GM12878 (cell line): Measurements from ENCODE around the gene WRAP73. TPM values are rescaled to one million over a fixed set of nuclear protein-coding genes. Genes with fewer than 3 reads are reported as not detected.

Experiments used
- ATAC-seq: fragments of 200-7000 bp; cut with Tn5 transposase; 3 replicates; pipeline ENCODE4 v1.9.1; 2020; ENCODE audit warnings: mild to moderate bottlenecking, moderate library complexity
- BruUV-seq: library from RNA; stranded (reverse); fragments of 400-500 nt; replicated peaks from 2 replicates; lab custom pipeline; 2021; lab: Mats Ljungman, UMichigan
- CTCF ChIA-PET: fragments of 300-600 bp; sonication (Branson Sonifier 250); formaldehyde crosslinking; extraction: SDS; loops from one replicate; lab custom pipeline; 2021; ENCODE audit warnings: inconsistent platforms; lab: Yijun Ruan, JAX
- POLR2A ChIA-PET: fragments of 350-600 bp; formaldehyde crosslinking; extraction: SDS; loops from one replicate; lab custom pipeline; 2021; ENCODE audit warnings: inconsistent platforms; lab: Charles Lee
- RAD21 ChIA-PET: fragments of 300-600 bp; sonication (Branson Sonifier 250); formaldehyde crosslinking; loops from one replicate; lab custom pipeline; 2023; ENCODE audit warnings: antibody characterized with exemption; ENCODE audit not compliant: unreplicated experiment; lab: Charles Lee
- SMC1A ChIA-PET: fragments of 300-600 bp; sonication (Branson Sonifier 250); formaldehyde crosslinking; loops from one replicate; lab custom pipeline; 2023; ENCODE audit not compliant: unreplicated experiment, uncharacterized antibody; lab: Charles Lee
- DNase-seq: peaks from one replicate; pipeline ENCODE4 v3.0.0-alpha.2; 2011; ENCODE audit warnings: low read depth, low spot score
- FAIRE-seq: peaks from 3 replicates; lab custom pipeline; 2011; peaks lifted over from hg19 to GRCh38; lab: Jason Lieb, UNC
- H2AFZ ChIP-seq: 2 replicates; pipeline ENCODE4 v1.6.0; 2011; ENCODE audit warnings: low read depth, low read length, control low read depth; ENCODE audit not compliant: control insufficient read depth
- H3K27ac ChIP-seq: 2 replicates; pipeline ENCODE4 v1.5.1; 2011; ENCODE audit warnings: control low read depth; ENCODE audit not compliant: control insufficient read depth, insufficient read depth
- H3K27me3 ChIP-seq, 2 experiments: replicated peaks in 1 of 2; 2 replicates each; pipeline versions ENCODE4 v1.6.0 to v1.6.1; 2011; ENCODE audit warnings: low read length in 1 of 2; ENCODE audit not compliant: control insufficient read depth in 2 of 2, insufficient read depth in 2 of 2
- H3K36me3 ChIP-seq, 2 experiments: 2 replicates each; pipeline ENCODE4 v1.5.1; 2011; ENCODE audit warnings: low read length in 1 of 2; ENCODE audit not compliant: control insufficient read depth in 2 of 2, insufficient read depth in 2 of 2
- H3K4me1 ChIP-seq: 2 replicates; pipeline ENCODE4 v1.6.1; 2011; ENCODE audit warnings: mild to moderate bottlenecking, low read length, moderate library complexity, mixed read lengths; ENCODE audit not compliant: control insufficient read depth, insufficient read depth
- H3K4me2 ChIP-seq: 2 replicates; pipeline ENCODE4 v1.6.0; 2011; ENCODE audit warnings: control low read depth; ENCODE audit not compliant: control insufficient read depth, insufficient read depth
- H3K4me3 ChIP-seq: fragments of 200-600 bp; sonication (generic); 2 replicates; pipeline ENCODE4 v1.5.1; 2016
- H3K79me2 ChIP-seq: 2 replicates; pipeline ENCODE4 v1.6.0; 2011; ENCODE audit warnings: low read length; ENCODE audit not compliant: control insufficient read depth, insufficient read depth
- H3K9ac ChIP-seq: 2 replicates; pipeline ENCODE4 v1.8.0; 2011; ENCODE audit warnings: low read length, control low read depth, mixed read lengths; ENCODE audit not compliant: control insufficient read depth, insufficient read depth
- H3K9me3 ChIP-seq: replicated peaks from 3 replicates; pipeline ENCODE4 v1.5.1; 2011; ENCODE audit warnings: mild to moderate bottlenecking, low read length; ENCODE audit not compliant: control insufficient read depth, insufficient read depth
- H4K20me1 ChIP-seq: 2 replicates; pipeline ENCODE4 v1.6.0; 2011; ENCODE audit not compliant: control insufficient read depth, insufficient read depth
- BACH1 ChIP-seq: fragments of 450-650 bp; IDR thresholded peaks from 2 replicates; pipeline ENCODE4 v1.6.1; 2017; ENCODE audit warnings: mild to moderate bottlenecking, borderline replicate concordance
- IKZF1 ChIP-seq: fragments of 450-650 bp; conservative IDR thresholded peaks from 2 replicates; pipeline ENCODE4 v1.6.1; 2017; ENCODE audit warnings: antibody characterized with exemption, mild to moderate bottlenecking
- MXI1 ChIP-seq: fragments of 150-350 bp; IDR thresholded peaks from 2 replicates; pipeline ENCODE4 v1.6.1; 2011; ENCODE audit warnings: low read depth, mild to moderate bottlenecking, inconsistent platforms, low read length, improper control_type of control experiment
- NFYA ChIP-seq: IDR thresholded peaks from 2 replicates; pipeline ENCODE4 v1.6.1; 2011; ENCODE audit warnings: low read depth, mild to moderate bottlenecking, low read length, improper control_type of control experiment, borderline replicate concordance
- PAX8 ChIP-seq: fragments of 450-650 bp; IDR thresholded peaks from 2 replicates; pipeline ENCODE4 v1.6.1; 2017; ENCODE audit warnings: mild to moderate bottlenecking, moderate library complexity
- RELB ChIP-seq: fragments of 450-650 bp; IDR thresholded peaks from 2 replicates; pipeline ENCODE4 v1.6.1; 2017; ENCODE audit warnings: low read depth, mild to moderate bottlenecking, moderate library complexity
- SIX5 ChIP-seq: IDR thresholded peaks from 2 replicates; pipeline ENCODE4 v1.6.1; 2011; ENCODE audit warnings: mild to moderate bottlenecking, low read depth, low read length, moderate library complexity; ENCODE audit not compliant: severe bottlenecking
- SMC3 ChIP-seq: IDR thresholded peaks from 2 replicates; pipeline ENCODE4 v1.6.1; 2011; ENCODE audit warnings: low read length, improper control_type of control experiment, borderline replicate concordance
- TARDBP ChIP-seq: IDR thresholded peaks from 2 replicates; pipeline ENCODE4 v1.6.1; 2016; ENCODE audit warnings: borderline replicate concordance
- ZNF207 ChIP-seq: fragments of 450-650 bp; IDR thresholded peaks from 2 replicates; pipeline ENCODE4 v1.6.1; 2014; ENCODE audit warnings: antibody characterized with exemption, mild to moderate bottlenecking, borderline replicate concordance
- ZNF622 ChIP-seq: fragments of 450-650 bp; IDR thresholded peaks from 2 replicates; pipeline ENCODE4 v1.6.1; 2017; ENCODE audit warnings: mild to moderate bottlenecking, inconsistent platforms
- WGBS: methylation state at CpG from one replicate; pipeline ENCODE4 v1.1.6; 2016; ENCODE audit warnings: low lambda C conversion rate; ENCODE audit not compliant: insufficient replicate concordance, insufficient coverage; ENCODE audit errors: missing lambda C conversion rate; 5-methylcytosine and 5-hydroxymethylcytosine counted together
- in situ Hi-C: fragments of 300-500 bp; cut with MboI; formaldehyde crosslinking; loops from 9 replicates; pipeline ENCODE4 v1.14.3; 2018; ENCODE audit warnings: mixed read lengths
- intact Hi-C: fragments of 100-400 bp; cut with micrococcal nuclease; formaldehyde crosslinking; loops from one replicate; pipeline ENCODE4 v1.14.2; 2022; ENCODE audit not compliant: unreplicated experiment
- polyA plus RNA-seq, 11 experiments: library from polyadenylated mRNA; depleted of rRNA in 4 of 11; unstranded in 6 of 11; stranded (reverse) in 5 of 11; fragments of >200 nt; fragmentation: Nextera tagmentation in 4 of 11; fragmentation: Illumina TruSeq in 1 of 11; extraction: Ambion mirVana in 4 of 11; extraction: Trizol in 1 of 11; gene quantifications; 1 replicate in 1 of 11; 2 replicates in 10 of 11; pipeline versions ENCODE4 v1.2.1 to v1.2.3, GENCODE V29; 2011 to 2016; ENCODE audit warnings: inconsistent platforms in 2 of 11, missing spikeins in 2 of 11, low read depth in 1 of 11
- total RNA-seq, 4 experiments: library from RNA; depleted of rRNA in 3 of 4; stranded (reverse); fragments of >200 nt in 3 of 4; fragmentation: Illumina TruSeq in 1 of 4; extraction: Trizol in 1 of 4; gene quantifications; 2 replicates each; pipeline versions ENCODE4 v1.2.1 to v1.2.3, GENCODE V29; 2013 to 2021
- TF ChIP-seq, protein P1 (sequence below): fragments of 450-650 bp; conservative IDR thresholded peaks from 2 replicates; pipeline ENCODE4 v1.6.1; 2017; ENCODE audit warnings: mild to moderate bottlenecking, moderate library complexity
- TF ChIP-seq, protein P2 (sequence below): fragments of 450-650 bp; IDR thresholded peaks from 2 replicates; pipeline ENCODE4 v1.6.1; 2017; ENCODE audit warnings: mild to moderate bottlenecking, moderate library complexity

Gene WRAP73
- total and polyA plus RNA-seq, 10 of the 15 experiments (the other 5 are each of a cell fraction or from before 2014, with no cell fraction given) = 3.2 to 65.8 (median 48.0) TPM

DNA sequence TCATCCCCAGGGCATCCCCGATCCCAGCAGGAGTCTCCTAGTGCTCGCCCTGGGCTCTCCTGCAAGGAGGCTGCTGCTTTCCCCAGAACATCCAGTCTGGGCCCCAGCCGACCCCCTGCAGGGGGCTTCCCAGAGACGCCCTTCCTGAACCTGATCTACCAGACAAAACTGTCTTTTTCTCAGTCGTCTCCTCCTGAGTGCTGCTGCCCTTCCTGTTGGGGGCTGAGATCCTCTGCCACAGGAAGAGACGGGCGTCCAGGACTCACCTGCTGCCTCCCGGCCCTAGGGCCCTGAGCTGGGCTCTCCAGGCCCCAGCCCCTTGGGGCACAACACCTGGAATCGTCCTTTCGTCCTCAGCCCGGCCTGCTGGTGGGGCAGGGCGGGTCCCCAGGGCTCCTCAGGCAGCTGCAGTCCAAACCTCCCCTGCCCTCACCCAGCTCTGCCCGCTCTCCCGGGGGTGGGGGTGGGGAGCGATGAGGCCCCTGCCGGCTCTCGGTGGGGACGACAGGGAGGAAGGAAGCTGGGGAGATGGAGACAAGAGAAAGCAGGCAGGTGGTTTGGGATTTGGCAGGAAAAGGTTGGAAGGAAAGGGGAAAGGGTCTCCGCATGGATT, 39.3 kb upstream of the WRAP73 start:
- in situ Hi-C loops = no loop called here
- ChIA-PET RAD21 (no interaction called here), POLR2A (no interaction called here), SMC1A (no interaction called here), CTCF (no interaction called here)
- intact Hi-C loops = no loop called here
- no peak overlapping the region for H3K9ac ChIP-seq
- FAIRE-seq (no peak), ATAC-seq (no peak), DNase-seq (no peak)
- no peak overlapping the region; the same call in 1 of the 2 replicates for H3K27ac ChIP-seq
- H3K27me3 ChIP-seq = no peaks in the 10 kb centered on the region
- H4K20me1 ChIP-seq = no peaks in the 10 kb centered on the region
- H2AFZ ChIP-seq = no peak overlapping the region
- peaks cover 2 to 29% of the 10 kb centered on the region in 2 experiments; a peak in 3 of 4 replicates for H3K36me3 ChIP-seq
- no peaks in the 10 kb centered on the region for H3K9me3 ChIP-seq
- no peaks in the 10 kb centered on the region for H3K79me2 ChIP-seq
- H3K4me2 ChIP-seq = no peak overlapping the region
- H3K4me3 ChIP-seq = no peak overlapping the region
- no TSS peak for BruUV-seq
- WGBS = 50% methylated on average over 19 of the region's 19 CpGs
- peaks cover 10% of the 10 kb centered on the region for H3K4me1 ChIP-seq
- TF ChIP-seq TARDBP = no peak
- no peak for TF ChIP-seq ZNF622
- TF ChIP-seq SIX5 = no peak
- no peak for TF ChIP-seq IKZF1
- no peak for TF ChIP-seq BACH1
- TF ChIP-seq, protein P1, sequence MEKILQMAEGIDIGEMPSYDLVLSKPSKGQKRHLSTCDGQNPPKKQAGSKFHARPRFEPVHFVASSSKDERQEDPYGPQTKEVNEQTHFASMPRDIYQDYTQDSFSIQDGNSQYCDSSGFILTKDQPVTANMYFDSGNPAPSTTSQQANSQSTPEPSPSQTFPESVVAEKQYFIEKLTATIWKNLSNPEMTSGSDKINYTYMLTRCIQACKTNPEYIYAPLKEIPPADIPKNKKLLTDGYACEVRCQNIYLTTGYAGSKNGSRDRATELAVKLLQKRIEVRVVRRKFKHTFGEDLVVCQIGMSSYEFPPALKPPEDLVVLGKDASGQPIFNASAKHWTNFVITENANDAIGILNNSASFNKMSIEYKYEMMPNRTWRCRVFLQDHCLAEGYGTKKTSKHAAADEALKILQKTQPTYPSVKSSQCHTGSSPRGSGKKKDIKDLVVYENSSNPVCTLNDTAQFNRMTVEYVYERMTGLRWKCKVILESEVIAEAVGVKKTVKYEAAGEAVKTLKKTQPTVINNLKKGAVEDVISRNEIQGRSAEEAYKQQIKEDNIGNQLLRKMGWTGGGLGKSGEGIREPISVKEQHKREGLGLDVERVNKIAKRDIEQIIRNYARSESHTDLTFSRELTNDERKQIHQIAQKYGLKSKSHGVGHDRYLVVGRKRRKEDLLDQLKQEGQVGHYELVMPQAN = no peak
- TF ChIP-seq, protein P2, sequence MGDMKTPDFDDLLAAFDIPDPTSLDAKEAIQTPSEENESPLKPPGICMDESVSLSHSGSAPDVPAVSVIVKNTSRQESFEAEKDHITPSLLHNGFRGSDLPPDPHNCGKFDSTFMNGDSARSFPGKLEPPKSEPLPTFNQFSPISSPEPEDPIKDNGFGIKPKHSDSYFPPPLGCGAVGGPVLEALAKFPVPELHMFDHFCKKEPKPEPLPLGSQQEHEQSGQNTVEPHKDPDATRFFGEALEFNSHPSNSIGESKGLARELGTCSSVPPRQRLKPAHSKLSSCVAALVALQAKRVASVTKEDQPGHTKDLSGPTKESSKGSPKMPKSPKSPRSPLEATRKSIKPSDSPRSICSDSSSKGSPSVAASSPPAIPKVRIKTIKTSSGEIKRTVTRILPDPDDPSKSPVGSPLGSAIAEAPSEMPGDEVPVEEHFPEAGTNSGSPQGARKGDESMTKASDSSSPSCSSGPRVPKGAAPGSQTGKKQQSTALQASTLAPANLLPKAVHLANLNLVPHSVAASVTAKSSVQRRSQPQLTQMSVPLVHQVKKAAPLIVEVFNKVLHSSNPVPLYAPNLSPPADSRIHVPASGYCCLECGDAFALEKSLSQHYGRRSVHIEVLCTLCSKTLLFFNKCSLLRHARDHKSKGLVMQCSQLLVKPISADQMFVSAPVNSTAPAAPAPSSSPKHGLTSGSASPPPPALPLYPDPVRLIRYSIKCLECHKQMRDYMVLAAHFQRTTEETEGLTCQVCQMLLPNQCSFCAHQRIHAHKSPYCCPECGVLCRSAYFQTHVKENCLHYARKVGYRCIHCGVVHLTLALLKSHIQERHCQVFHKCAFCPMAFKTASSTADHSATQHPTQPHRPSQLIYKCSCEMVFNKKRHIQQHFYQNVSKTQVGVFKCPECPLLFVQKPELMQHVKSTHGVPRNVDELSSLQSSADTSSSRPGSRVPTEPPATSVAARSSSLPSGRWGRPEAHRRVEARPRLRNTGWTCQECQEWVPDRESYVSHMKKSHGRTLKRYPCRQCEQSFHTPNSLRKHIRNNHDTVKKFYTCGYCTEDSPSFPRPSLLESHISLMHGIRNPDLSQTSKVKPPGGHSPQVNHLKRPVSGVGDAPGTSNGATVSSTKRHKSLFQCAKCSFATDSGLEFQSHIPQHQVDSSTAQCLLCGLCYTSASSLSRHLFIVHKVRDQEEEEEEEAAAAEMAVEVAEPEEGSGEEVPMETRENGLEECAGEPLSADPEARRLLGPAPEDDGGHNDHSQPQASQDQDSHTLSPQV = no peak
- no peak for TF ChIP-seq NFYA
- no peak for TF ChIP-seq MXI1
- no peak for TF ChIP-seq RELB
- no peak for TF ChIP-seq PAX8
- no peak for TF ChIP-seq SMC3
- TF ChIP-seq ZNF207 = no peak
